A673 (cell line): ENCODE results near the gene LPCAT1.

Source experiments
- CTCF ChIP-seq: fragments of 300-800, 200-600 bp; sonication (generic); conservative IDR thresholded peaks from 2 replicates; pipeline ENCODE4 v1.5.1; 2017; ENCODE audit warnings: low read depth, mild to moderate bottlenecking, antibody characterized with exemption, low read length, moderate library complexity, mixed read lengths
- EZH2 ChIP-seq: fragments of 200-600 bp; sonication (generic); IDR thresholded peaks from 2 replicates; pipeline ENCODE4 v1.6.1; 2017; ENCODE audit warnings: borderline replicate concordance, low read depth, mild to moderate bottlenecking, mixed read lengths, antibody characterized with exemption, low read length; ENCODE audit not compliant: poor library complexity, severe bottlenecking

- TF ChIP-seq CTCF (no peak), EZH2 (no peak)
These were observed 680 bp upstream of the LPCAT1 start for GRCh38 chr5:1524481-1524798.
